ENCODE data around the gene RASGEF1C.
A peak's percentile ranks its signal among the peaks of the same experiment; 100 is the strongest.

RASGEF1C gene

DNA sequence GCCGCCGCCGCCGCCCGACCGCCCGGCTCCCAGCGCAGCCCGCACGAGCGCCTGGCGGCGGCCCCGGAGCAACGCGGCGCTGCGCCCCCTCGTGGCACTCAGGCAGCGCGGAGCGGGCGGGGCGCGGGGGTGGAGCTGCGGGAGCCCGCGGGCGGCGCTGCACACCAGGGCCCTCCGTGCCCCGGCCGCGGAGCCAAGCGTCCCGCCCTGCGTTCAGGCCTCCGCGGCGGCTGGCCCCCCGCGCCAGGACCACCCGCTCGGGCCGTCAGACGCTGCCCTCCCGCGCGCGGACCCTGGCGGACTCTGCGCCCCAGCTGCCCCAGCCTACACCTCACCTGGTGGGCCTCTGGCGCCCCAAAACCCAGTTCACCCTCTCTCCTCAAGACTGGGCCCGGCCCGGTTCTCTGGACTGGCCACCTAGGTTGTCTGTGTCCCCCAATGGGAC, at the start of gene RASGEF1C:
Gene RASGEF1C, minus strand, starts transcription at position 75 of the 445 bp plus-strand sequence. CDS start 71,159 bp downstream, outside the sequence.
- Mint-ChIP-seq H3K27me3 (ENCODE audit: low read depth) (peaks cover 27% of the 10 kb centered on the region), H3K9me3 (peaks cover 5% of the 10 kb centered on the region), H3K4me1 (peaks cover 4% of the 10 kb centered on the region), H3K36me3 (ENCODE audit: low read depth) (no peaks in the 10 kb centered on the region), H3K27ac (no peak within 1 kb of the TSS), H3K4me3 (peak within 1 kb of the TSS; percentile 76 to 79 (median 78))
- TF ChIP-seq, protein P1, sequence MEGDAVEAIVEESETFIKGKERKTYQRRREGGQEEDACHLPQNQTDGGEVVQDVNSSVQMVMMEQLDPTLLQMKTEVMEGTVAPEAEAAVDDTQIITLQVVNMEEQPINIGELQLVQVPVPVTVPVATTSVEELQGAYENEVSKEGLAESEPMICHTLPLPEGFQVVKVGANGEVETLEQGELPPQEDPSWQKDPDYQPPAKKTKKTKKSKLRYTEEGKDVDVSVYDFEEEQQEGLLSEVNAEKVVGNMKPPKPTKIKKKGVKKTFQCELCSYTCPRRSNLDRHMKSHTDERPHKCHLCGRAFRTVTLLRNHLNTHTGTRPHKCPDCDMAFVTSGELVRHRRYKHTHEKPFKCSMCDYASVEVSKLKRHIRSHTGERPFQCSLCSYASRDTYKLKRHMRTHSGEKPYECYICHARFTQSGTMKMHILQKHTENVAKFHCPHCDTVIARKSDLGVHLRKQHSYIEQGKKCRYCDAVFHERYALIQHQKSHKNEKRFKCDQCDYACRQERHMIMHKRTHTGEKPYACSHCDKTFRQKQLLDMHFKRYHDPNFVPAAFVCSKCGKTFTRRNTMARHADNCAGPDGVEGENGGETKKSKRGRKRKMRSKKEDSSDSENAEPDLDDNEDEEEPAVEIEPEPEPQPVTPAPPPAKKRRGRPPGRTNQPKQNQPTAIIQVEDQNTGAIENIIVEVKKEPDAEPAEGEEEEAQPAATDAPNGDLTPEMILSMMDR (IDR thresholded peaks at IDR 0.05; ENCODE audit: unreplicated experiment in 3 of 3), result peak in 2 of 3 experiments; percentile 12 to 20

DNA sequence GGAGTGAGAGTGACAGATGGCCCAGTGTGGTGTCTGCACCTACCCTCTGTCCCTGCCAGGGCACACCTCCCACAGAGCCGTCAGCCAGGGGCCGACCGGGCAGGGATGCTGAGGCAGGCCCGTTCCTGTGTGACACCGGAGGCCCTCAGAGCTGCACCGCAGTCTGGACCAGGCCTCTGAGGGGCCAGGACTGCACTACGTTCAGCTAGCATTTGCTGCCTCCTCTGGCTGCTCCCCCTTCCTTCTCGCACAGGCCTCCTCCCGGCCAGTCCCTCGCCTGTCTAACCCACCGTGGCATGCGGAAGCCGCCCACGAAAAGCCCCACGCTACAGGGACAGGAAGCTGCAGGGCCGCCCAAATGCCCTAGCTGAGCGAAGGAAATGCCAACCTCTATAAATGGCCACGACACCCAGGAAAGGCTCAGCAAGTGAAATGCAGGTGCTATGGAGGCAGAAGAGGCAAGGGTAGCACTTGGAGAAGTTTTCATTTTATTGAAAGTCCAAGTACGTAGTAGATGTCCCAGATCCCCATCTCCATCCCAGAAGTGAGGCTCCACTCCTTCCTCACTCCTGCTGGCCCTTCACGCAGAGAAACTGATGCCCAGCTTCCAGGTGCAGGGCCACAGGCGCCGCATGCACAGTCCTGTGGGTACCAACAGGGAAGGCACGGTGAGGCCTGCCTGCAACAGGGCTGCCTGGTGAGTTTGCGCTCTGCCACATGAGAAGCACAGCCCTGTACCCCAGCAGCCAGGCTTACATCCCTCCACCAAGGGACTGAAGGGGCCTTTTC, 44.2 kb upstream of the RASGEF1C start:
- no peaks in the 10 kb centered on the region for H3K4me1 Mint-ChIP-seq
- H3K9me3 Mint-ChIP-seq, result peaks cover 87% of the 10 kb centered on the region
- H3K27me3 Mint-ChIP-seq (ENCODE audit: low read depth), result peaks cover 3% of the 10 kb centered on the region
- H3K4me3 Mint-ChIP-seq, result no peak overlapping the region
- H3K27ac Mint-ChIP-seq, result no peak overlapping the region
- H3K36me3 Mint-ChIP-seq (ENCODE audit: low read depth), result peaks cover 100% of the 10 kb centered on the region
- TF ChIP-seq, protein P1 (IDR thresholded peaks at IDR 0.05; ENCODE audit: unreplicated experiment in 3 of 3), result no peak

- Mint-ChIP-seq H3K27ac (no peak overlapping the region), H3K4me3 (no peak overlapping the region), H3K27me3 (ENCODE audit: low read depth) (peaks cover 3% of the 10 kb centered on the region), H3K9me3 (peaks cover 85% of the 10 kb centered on the region), H3K4me1 (no peaks in the 10 kb centered on the region), H3K36me3 (ENCODE audit: low read depth) (peaks cover 100% of the 10 kb centered on the region)
- TF ChIP-seq, protein P1 (IDR thresholded peaks at IDR 0.05; ENCODE audit: unreplicated experiment in 3 of 3), result no peak
These were observed 42.9 kb upstream of the RASGEF1C start for GRCh38 chr5:180251887-180252286.

DNA sequence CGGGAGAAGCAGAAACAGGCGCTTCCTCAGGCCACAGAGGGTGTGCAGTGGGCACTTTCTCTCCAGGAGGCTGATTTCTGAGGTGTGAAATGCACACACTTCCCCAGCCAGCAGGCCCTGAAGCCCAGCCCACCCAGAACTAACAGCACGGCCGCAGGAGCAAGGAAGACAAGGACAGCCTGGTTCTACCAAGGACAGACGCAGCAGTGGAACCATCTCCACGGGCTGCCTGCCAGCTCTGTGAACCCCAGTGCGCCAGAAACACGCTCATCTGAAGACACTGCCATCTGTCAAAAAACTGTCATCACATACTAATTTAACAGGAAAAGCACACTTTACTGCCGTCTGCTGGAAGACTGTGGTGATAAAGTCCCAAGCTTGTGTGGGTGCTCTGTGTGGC, 42.1 kb upstream of the RASGEF1C start:
- Mint-ChIP-seq H3K4me1 (no peaks in the 10 kb centered on the region), H3K4me3 (no peak overlapping the region), H3K9me3 (peaks cover 82% of the 10 kb centered on the region), H3K27me3 (ENCODE audit: low read depth) (peaks cover 3% of the 10 kb centered on the region), H3K36me3 (ENCODE audit: low read depth) (peaks cover 100% of the 10 kb centered on the region), H3K27ac (no peak overlapping the region)
- TF ChIP-seq, protein P1 (IDR thresholded peaks at IDR 0.05; ENCODE audit: unreplicated experiment in 3 of 3), result no peak

DNA sequence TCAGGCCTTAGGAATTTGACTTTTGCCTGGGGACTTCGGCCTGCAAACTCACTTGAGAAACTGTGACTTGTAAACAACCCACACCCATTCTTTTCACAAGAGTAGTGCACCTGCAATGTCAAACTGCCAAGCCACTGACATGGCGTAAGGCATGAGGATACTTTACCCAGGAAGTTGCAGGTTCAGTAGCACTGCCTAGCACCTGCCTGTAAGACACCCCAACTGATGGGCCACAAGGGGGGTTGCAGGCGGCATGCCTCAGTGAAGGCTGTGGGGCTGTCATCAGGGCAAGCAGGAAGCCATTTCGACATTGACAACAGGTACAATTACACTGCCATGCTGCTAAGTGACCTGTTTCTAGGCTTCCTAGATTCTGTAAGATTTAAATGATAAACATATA, 41.3 kb upstream of the RASGEF1C start:
- peaks cover 98% of the 10 kb centered on the region for H3K36me3 Mint-ChIP-seq (ENCODE audit: low read depth)
- no peak overlapping the region for H3K27ac Mint-ChIP-seq
- TF ChIP-seq, protein P1 (IDR thresholded peaks at IDR 0.05; ENCODE audit: unreplicated experiment in 3 of 3), result no peak
- peaks cover 74% of the 10 kb centered on the region for H3K9me3 Mint-ChIP-seq
- no peak overlapping the region for H3K4me3 Mint-ChIP-seq
- H3K4me1 Mint-ChIP-seq, result no peaks in the 10 kb centered on the region
- peaks cover 3% of the 10 kb centered on the region for H3K27me3 Mint-ChIP-seq (ENCODE audit: low read depth)

DNA sequence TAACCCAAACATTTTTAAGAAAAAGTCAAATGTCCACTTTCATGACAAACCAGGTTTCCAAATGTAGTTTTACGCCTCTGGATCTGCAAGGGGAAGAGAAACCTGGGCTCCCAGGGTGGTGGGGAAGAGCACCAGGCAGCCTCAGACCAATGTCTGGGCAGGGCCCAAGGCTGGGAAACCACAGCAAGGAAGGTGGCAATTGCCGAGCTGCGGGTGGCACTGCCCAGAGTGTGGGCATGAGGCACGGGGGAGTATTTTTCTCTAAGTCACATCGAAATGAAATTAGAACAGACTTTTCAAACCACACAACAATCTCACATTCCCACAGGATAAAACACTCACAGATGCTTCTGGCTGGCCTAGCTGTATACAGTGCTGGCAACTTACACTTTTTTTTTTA, 32.6 kb upstream of the RASGEF1C start:
- Mint-ChIP-seq H3K9me3 (peaks cover 3% of the 10 kb centered on the region), H3K27me3 (ENCODE audit: low read depth) (no peaks in the 10 kb centered on the region), H3K36me3 (ENCODE audit: low read depth) (peaks cover 88% of the 10 kb centered on the region), H3K4me3 (no peak overlapping the region), H3K27ac (no peak overlapping the region), H3K4me1 (no peaks in the 10 kb centered on the region)
- TF ChIP-seq, protein P1 (IDR thresholded peaks at IDR 0.05; ENCODE audit: unreplicated experiment in 3 of 3), result no peak
